WERI-Rb-1 (cell line): ENCODE results near the gene STX1B.
A peak's percentile ranks its signal among the peaks of the same experiment; 100 is the strongest.

Source experiments
- DNase-seq: peaks from one replicate; pipeline ENCODE4 v3.0.0-alpha.2; 2020
- H3K27ac ChIP-seq: fragments of 250-450 bp; sonication (Bioruptor Pico); 2 replicates; pipeline ENCODE4 v1.5.1; 2020; ENCODE audit warnings: mild to moderate bottlenecking, moderate library complexity
- H3K27me3 ChIP-seq: fragments of 250-450 bp; sonication (Bioruptor Pico); 2 replicates; pipeline ENCODE4 v1.5.1; 2021; ENCODE audit warnings: mild to moderate bottlenecking, low read depth, moderate library complexity; ENCODE audit not compliant: insufficient read depth, severe bottlenecking
- H3K36me3 ChIP-seq: fragments of 250-450 bp; sonication (Bioruptor Pico); 2 replicates; pipeline ENCODE4 v1.5.1; 2020; ENCODE audit warnings: mild to moderate bottlenecking, moderate library complexity
- H3K4me3 ChIP-seq: 2 replicates; pipeline ENCODE4 v1.5.1; 2011; ENCODE audit warnings: low read depth, mild to moderate bottlenecking, control low read depth, low read length
- H3K9me3 ChIP-seq: fragments of 250-450 bp; sonication (Bioruptor Pico); 2 replicates; pipeline ENCODE4 v1.5.1; 2021; ENCODE audit warnings: mild to moderate bottlenecking, moderate library complexity; ENCODE audit not compliant: severe bottlenecking
- TF ChIP-seq, protein P1 (sequence below): IDR thresholded peaks from 2 replicates; pipeline ENCODE4 v1.5.1; 2011; ENCODE audit warnings: low read depth, mild to moderate bottlenecking, control low read depth, inconsistent platforms, low read length

STX1B gene

DNA sequence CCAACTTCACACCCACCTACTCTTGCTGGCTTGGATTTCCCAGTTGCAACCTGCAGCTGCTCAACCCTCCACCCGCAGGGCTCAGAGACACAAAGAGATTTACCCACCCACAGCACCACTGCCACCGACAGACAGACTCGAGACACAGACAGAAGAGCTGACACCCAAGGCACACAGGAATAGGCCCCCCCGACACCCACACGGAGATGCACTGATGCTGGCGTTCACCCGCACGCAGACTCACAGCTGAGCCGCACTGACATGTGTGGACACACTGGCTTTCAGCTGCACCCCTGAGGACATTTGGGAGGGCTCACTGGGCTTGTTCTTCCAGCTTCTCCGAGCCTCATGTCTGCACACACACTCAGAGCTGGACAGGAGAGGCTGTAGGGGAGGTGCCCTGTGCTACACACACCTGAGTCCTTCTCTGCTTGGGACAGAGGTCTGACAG lies 8.2 kb downstream of the STX1B start:
- Histone ChIP-seq H3K27ac (peak overlapping the region; percentile 87), H3K36me3 (peaks cover 4% of the 10 kb centered on the region; the same call in 1 of the 2 replicates), H3K4me3 (no peak overlapping the region), H3K9me3 (no peaks in the 10 kb centered on the region), H3K27me3 (no peaks in the 10 kb centered on the region)
- TF ChIP-seq, protein P1, sequence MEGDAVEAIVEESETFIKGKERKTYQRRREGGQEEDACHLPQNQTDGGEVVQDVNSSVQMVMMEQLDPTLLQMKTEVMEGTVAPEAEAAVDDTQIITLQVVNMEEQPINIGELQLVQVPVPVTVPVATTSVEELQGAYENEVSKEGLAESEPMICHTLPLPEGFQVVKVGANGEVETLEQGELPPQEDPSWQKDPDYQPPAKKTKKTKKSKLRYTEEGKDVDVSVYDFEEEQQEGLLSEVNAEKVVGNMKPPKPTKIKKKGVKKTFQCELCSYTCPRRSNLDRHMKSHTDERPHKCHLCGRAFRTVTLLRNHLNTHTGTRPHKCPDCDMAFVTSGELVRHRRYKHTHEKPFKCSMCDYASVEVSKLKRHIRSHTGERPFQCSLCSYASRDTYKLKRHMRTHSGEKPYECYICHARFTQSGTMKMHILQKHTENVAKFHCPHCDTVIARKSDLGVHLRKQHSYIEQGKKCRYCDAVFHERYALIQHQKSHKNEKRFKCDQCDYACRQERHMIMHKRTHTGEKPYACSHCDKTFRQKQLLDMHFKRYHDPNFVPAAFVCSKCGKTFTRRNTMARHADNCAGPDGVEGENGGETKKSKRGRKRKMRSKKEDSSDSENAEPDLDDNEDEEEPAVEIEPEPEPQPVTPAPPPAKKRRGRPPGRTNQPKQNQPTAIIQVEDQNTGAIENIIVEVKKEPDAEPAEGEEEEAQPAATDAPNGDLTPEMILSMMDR, result no peak
- no peak for DNase-seq

DNA sequence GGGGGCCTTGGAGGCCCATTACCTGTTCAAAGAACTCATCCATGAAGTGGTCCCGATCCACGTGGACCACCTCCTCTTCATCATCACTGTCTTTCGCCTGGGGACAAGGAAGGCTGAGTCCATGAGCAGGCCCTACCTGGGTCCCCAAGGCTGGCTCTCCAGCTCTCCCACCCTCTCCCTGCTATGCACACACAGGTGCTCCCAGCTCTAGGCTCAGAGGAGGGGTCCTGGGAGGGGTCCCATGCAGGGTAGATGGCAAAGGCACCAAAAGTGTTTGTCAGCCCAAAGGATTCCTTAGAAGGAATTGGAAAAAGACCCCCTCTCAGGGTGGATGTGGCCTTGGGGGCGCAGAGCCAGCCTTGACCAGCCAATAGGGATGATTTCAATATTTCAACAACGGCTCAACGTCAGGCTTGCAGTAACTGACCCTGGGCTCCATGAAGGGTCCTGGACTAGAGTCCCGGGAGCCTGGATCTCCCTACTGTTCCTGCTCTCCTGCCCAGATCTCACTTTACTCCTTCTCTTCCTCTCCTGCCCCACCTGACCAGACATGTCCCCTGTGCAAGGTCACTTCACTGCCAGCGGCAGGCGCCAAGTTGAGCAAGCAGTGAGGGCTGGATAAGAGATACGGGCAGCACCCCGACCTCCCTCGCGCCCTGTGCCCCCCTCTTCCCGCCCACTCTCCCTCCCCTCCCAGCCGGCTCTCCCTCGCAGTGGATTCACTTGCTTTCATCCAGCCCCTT lies 8.8 kb downstream of the STX1B start:
- TF ChIP-seq, protein P1, result no peak
- no peak for DNase-seq
- Histone ChIP-seq H3K36me3 (peaks cover 4% of the 10 kb centered on the region; the same call in 1 of the 2 replicates), H3K27ac (peak overlapping the region; percentile 87), H3K9me3 (no peaks in the 10 kb centered on the region), H3K27me3 (no peaks in the 10 kb centered on the region), H3K4me3 (no peak overlapping the region)

DNA sequence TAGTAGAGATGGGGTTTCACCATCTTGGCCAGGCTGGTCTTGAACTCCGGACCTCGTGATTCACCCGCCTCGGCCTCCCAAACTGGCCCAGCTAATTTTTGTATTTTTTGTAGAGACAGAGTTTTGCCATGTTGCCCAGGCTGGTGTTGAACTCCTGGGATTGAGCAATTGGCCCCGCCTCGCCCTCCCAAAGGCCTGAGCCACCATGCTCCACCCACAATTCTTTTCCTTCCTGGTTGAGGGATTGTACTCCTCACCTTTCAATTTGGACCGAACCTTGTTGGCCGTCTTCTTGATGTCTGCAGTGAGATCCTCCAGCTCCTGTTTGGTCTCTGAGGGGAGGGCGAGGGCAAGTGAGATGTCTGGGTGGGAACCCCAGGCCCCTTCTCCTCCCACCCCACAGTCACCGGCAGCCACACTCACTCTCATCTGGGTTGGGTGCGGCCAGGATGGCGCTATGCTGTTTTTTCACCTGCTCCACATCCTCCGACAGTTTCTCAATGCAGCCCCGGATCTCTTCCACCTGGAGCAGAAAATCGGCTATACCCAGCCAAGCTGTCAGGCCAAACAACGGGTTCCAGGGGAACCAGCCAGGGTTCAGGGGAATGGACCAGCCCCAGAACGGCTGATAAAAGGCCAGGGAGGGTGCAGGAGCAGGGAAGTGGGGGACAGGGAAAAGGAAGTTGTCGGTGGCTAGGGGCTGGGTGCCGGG lies 9.6 kb downstream of the STX1B start:
- Histone ChIP-seq H3K4me3 (no peak overlapping the region), H3K36me3 (peaks cover 4% of the 10 kb centered on the region; the same call in 1 of the 2 replicates), H3K27ac (no peak overlapping the region), H3K9me3 (no peaks in the 10 kb centered on the region), H3K27me3 (no peaks in the 10 kb centered on the region)
- TF ChIP-seq, protein P1, result no peak
- no peak for DNase-seq

DNA sequence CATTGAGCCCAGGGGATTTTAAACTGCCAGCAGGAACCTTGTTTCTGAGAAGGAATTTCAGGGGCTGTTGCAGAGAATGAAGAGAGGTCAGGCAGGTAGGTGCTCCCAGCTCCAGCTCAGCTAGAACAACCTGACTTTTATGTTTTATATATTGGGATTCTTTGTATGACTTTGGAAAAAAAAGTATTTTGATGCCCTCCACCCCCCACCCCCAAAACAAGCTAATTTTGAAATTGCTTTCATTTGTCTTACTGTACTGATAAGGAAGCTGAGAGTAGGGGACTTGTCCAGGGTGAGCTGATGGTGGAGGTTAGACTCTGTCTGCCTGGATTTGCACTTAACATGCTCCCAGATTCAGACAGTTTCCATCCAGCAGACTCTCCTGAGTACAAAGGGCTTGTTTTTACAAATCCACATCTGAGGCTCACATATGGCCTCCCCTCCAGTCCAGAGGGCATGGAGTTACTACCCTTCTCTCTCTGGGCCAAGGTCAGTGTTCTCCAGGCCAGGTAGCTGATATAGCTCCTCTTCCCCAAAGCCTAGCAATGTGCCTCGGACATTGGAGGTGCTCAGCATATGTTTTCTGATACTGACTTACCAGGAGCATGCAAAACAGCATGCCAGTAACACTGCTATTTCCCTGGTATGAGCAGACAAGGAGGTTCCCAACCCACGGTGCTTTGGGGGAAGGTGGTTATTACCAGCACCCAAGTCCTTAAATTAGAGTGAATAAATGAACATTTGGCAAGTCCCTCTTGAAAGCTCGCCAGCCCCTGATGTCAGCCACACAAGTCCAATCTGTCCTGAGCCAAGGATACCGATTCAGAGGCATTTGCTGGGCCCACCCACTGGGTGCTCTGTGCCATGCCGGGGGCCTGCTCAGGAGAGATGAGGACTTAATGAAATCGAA lies 11.3 kb downstream of the STX1B start:
- Histone ChIP-seq H3K9me3 (no peaks in the 10 kb centered on the region), H3K27ac (no peak overlapping the region), H3K36me3 (peaks cover 4% of the 10 kb centered on the region), H3K4me3 (no peak overlapping the region), H3K27me3 (no peaks in the 10 kb centered on the region)
- no peak for DNase-seq
- TF ChIP-seq, protein P1, result no peak

DNA sequence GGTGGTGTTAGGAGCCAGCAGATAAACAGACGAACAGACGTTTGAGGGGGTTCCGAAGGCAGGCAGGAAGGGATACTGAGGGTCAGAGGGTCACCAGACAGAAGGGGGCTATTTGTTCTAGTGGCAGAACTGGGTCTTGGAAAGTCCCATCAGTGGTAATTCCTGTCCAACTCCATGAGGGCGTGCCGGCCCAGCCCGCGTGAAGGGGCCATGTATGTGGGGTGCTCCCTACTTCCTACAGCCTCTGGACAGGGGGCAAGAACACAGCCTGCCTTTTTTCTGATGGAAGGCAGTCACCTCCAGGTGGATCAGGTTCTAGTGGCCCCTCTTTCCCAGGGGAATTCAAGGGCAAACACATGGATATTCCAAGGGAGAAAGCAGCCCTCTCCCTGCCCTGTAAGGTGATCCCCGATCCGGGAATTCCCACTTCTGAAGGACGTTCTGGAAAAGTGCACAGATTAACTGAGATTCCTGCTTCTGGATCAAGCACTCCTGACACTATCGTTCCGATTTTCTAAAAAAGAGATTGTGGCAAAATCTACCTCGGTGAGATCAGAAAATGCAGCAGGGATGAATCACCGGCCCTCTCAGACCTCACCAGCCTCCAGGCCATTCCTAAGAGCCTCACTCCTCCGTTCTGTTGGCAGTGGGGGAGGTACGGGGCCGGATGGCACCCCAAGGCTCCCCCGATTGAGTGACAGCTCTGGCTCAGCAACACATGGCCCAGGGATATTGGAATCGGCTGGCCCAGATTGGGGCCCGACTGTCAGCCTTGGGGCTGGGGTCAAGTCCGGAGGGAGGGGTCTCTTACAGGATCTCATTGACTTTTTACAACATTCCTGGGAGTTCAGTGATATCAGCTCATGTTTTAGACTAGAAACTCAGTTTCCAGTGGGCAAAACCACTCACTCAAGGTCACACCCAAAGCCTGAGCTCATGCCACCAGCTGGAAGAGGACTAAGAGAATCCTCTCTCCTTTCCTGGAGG lies 12.4 kb downstream of the STX1B start:
- no peaks in the 10 kb centered on the region for H3K27me3 ChIP-seq
- peaks cover 4% of the 10 kb centered on the region for H3K36me3 ChIP-seq
- H3K27ac ChIP-seq, result no peak overlapping the region
- H3K4me3 ChIP-seq, result no peak overlapping the region
- DNase-seq, result no peak
- H3K9me3 ChIP-seq, result no peaks in the 10 kb centered on the region
- TF ChIP-seq, protein P1, result no peak
